Activated CD4-positive, alpha-beta memory T cell treated with anti-CD3 and anti-CD28 coated beads, Interleukin-2, amount 10 ng/mL, durations not matched to agents 7 days and 5 days (primary cell): Measurements from ENCODE around the gene CRABP1. TPM values are rescaled to one million over a fixed set of nuclear protein-coding genes. Genes with fewer than 3 reads are reported as not detected.

Experiments
- CTCF ChIA-PET: fragments of 350-600 bp; sonication (Branson Sonifier 250); formaldehyde crosslinking; loops from one replicate; lab custom pipeline; 2021; ENCODE audit warnings: antibody characterized with exemption, inconsistent platforms; lab: Charles Lee
- POLR2A ChIA-PET: fragments of 350-600 bp; sonication (Branson Sonifier 250); formaldehyde crosslinking; loops from one replicate; lab custom pipeline; 2021; ENCODE audit warnings: antibody characterized with exemption; lab: Charles Lee
- DNase-seq: peaks from one replicate; pipeline ENCODE4 v3.0.0-alpha.2; 2020
- H3K27ac Mint-ChIP-seq: one replicate; pipeline ENCODE4 v1.8.0; 2021; ENCODE audit warnings: mild to moderate bottlenecking, mixed read lengths
- H3K27me3 Mint-ChIP-seq: one replicate; pipeline ENCODE4 v1.8.0; 2021; ENCODE audit warnings: mixed read lengths
- H3K36me3 Mint-ChIP-seq: one replicate; pipeline ENCODE4 v1.8.0; 2021; ENCODE audit warnings: low read depth, mixed read lengths
- H3K4me1 Mint-ChIP-seq: one replicate; pipeline ENCODE4 v1.8.0; 2021; ENCODE audit warnings: mixed read lengths
- H3K4me3 Mint-ChIP-seq: one replicate; pipeline ENCODE4 v1.8.0; 2021; ENCODE audit warnings: mild to moderate bottlenecking, mixed read lengths
- H3K9me3 Mint-ChIP-seq: one replicate; pipeline ENCODE4 v1.8.0; 2021; ENCODE audit warnings: mixed read lengths
- total RNA-seq, 2 experiments: library from RNA; stranded (reverse); gene quantifications; one replicate each; pipeline ENCODE4 v1.2.3, GENCODE V29; 2021

CRABP1 gene
- total RNA-seq, 2 experiments from 2014 or later: not detected

- Mint-ChIP-seq H3K27ac (no peak overlapping the region), H3K36me3 (no peaks in the 10 kb centered on the region), H3K9me3 (no peaks in the 10 kb centered on the region), H3K27me3 (peaks cover 7% of the 10 kb centered on the region), H3K4me1 (peaks cover 4% of the 10 kb centered on the region), H3K4me3 (no peak overlapping the region)
- DNase-seq: no peak
- ChIA-PET POLR2A (no interaction called here), CTCF (no interaction called here)
Measured at GRCh38 chr15:78394981-78395616, 54.9 kb downstream of the CRABP1 start.

- DNase-seq: no peak
- Mint-ChIP-seq H3K36me3 (no peaks in the 10 kb centered on the region), H3K9me3 (no peaks in the 10 kb centered on the region), H3K27me3 (peaks cover 4% of the 10 kb centered on the region), H3K4me3 (no peak overlapping the region), H3K27ac (no peak overlapping the region), H3K4me1 (no peaks in the 10 kb centered on the region)
- POLR2A ChIA-PET: interaction anchor here (1.2 kb wide), 1 partner anchor 10 kb away, joined by 3 read pairs; no protein-coding TSS in a partner anchor
- CTCF ChIA-PET: no interaction called here
Measured at GRCh38 chr15:78396186-78396814, 56.1 kb downstream of the CRABP1 start.

GRCh38 chr15:78396976-78397375, 56.8 kb downstream of the CRABP1 start:
- H3K9me3 Mint-ChIP-seq: no peaks in the 10 kb centered on the region
- ChIA-PET CTCF (interaction anchor here (2.3 kb wide), 1 partner anchor 11 kb away, joined by 5 read pairs; no protein-coding TSS in a partner anchor), POLR2A (interaction anchor here (1.2 kb wide), 1 partner anchor 11 kb away, joined by 3 read pairs; no protein-coding TSS in a partner anchor)
- no peak for DNase-seq
- no peak overlapping the region for H3K27ac Mint-ChIP-seq
- no peaks in the 10 kb centered on the region for H3K4me1 Mint-ChIP-seq
- H3K36me3 Mint-ChIP-seq: no peaks in the 10 kb centered on the region
- no peak overlapping the region for H3K4me3 Mint-ChIP-seq
- peaks cover 4% of the 10 kb centered on the region for H3K27me3 Mint-ChIP-seq

GRCh38 chr15:78397382-78397781, 57.2 kb downstream of the CRABP1 start:
- Mint-ChIP-seq H3K4me3 (no peak overlapping the region), H3K4me1 (no peaks in the 10 kb centered on the region), H3K27ac (no peak overlapping the region), H3K27me3 (peaks cover 4% of the 10 kb centered on the region), H3K36me3 (no peaks in the 10 kb centered on the region), H3K9me3 (no peaks in the 10 kb centered on the region)
- ChIA-PET POLR2A (interaction anchor here (1.2 kb wide), 1 partner anchor 11 kb away, joined by 3 read pairs; no protein-coding TSS in a partner anchor), CTCF (interaction anchor here (2.3 kb wide), 1 partner anchor 12 kb away, joined by 5 read pairs; no protein-coding TSS in a partner anchor)
- no peak for DNase-seq

Other genes starting within 250 kb of the CRABP1 start
- gene SH2D7, start 247.8 kb upstream of the CRABP1 start, total RNA-seq: not detected
- gene CIB2, start 208.9 kb upstream of the CRABP1 start, total RNA-seq: 1 to 10 TPM in 1 of 2 experiments, under 1 TPM in 1; 0.91 to 1.1 TPM
- 10 to 100 TPM; 73.5 to 85.0 TPM for gene IDH3A, start 191.0 kb upstream of the CRABP1 start, total RNA-seq
- gene ACSBG1, start 105.8 kb upstream of the CRABP1 start, total RNA-seq: not detected
- gene DNAJA4, start 75.8 kb upstream of the CRABP1 start, total RNA-seq: 10 to 100 TPM; 27.7 to 30.9 TPM
- gene SKIC8, start 40.7 kb upstream of the CRABP1 start, total RNA-seq: 10 to 100 TPM; 35.4 to 35.7 TPM
- gene IREB2, start 97.9 kb downstream of the CRABP1 start, total RNA-seq: 10 to 100 TPM; 57.8 to 61.5 TPM
- 1 to 10 TPM; 2.4 to 2.7 TPM for gene HYKK, start 167.2 kb downstream of the CRABP1 start, total RNA-seq
- gene PSMA4, start 200.1 kb downstream of the CRABP1 start, total RNA-seq: 100 to 1,000 TPM; 226 to 235 TPM
- 1 to 10 TPM; 2.1 to 3.1 TPM for gene CHRNA5, start 225.2 kb downstream of the CRABP1 start, total RNA-seq